Stimulated activated CD4-positive, alpha-beta T cell treated with anti-CD3 and anti-CD28 coated beads, Interleukin-2, amount 100 ng/mL, for 24 hours (primary cell): ENCODE data around the gene HINFP.
"Not testable (repeated sequence)": the region's sequence is repeated elsewhere in the genome, so short reads cannot be mapped to it uniquely, and the experiment has no call there.

Experiments
- DNase-seq, 2 donors: peaks; one replicate each; pipeline ENCODE4 v3.0.0-alpha.2; 2020

HINFP gene

DNA sequence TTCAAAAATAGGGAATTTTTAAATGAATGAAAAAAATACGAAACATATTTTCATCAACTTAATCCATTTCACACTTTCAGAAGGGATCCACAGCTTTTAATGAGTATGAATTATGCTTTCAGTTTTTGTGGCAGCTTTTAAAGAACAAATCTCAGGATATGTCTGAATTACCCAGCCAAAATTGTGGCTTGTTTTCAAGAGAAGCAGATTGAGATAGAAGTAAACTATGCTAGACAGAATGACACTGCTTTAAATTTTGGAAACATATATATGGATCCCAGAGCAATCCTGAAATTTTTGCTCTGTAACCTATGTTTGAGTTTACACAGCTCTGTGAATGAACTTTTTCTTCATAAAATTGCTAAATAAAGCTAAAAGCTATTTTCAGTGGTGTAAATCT lies 2.4 kb upstream of the HINFP start:
- no peak for DNase-seq

DNA sequence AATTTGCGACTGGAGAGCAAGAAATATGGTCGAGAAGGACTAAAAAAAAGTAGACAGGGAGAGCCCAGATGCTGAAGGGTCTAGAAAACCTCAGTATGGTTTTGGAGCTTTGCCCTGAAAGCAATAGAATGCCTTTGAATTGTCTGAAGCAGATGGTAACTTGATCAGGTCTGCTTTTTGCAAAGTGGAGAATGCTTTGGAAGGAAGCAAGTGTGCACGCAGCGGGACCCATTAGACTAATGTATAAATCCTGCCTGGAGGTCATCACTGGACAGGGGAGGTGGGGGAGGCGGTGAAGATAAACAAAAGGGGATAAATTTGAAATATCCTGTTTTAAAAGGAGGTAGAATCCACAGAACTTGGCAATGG lies 757 bp upstream of the HINFP start:
- DNase-seq, result no peak

DNA sequence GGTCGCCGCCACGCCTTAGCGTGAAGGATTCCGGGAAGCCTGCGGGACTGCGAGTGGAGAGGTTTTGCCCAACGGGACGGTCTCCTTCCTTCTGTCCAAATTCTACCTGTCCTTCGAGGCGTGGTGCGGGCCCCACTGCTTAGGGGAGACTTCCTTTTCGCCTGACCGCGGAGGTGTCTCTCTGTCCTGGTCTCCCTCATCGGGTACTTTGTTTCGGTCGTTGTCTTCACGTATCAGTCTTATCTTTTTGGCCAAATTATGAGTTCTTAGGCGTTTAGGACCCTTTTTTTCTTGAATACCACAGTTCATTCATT lies 388 bp downstream of the HINFP start:
- no peak for DNase-seq

DNA sequence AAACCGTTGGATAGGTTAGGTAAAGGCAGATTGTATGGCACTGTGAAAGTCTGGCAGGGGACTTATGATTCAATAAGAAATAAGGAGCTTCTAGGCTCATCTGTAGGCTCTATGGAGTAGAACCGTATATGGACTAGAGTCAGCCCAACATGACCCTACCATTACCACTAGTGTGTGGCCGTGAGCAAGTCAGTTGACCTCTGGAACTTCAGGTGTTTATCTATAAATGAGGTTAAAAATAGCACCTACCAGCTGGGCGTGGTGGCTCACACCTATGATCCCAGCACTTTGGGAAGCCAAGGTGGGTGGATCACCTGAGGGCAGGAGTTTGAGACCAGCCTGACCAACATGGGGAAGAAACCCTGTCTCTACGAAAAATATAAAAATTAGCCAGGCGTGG lies 4.4 kb downstream of the HINFP start:
- DNase-seq, result no peak

- no peak for DNase-seq
These were observed 5.4 kb downstream of the HINFP start for GRCh38 chr11:119126675-119127268.

DNA sequence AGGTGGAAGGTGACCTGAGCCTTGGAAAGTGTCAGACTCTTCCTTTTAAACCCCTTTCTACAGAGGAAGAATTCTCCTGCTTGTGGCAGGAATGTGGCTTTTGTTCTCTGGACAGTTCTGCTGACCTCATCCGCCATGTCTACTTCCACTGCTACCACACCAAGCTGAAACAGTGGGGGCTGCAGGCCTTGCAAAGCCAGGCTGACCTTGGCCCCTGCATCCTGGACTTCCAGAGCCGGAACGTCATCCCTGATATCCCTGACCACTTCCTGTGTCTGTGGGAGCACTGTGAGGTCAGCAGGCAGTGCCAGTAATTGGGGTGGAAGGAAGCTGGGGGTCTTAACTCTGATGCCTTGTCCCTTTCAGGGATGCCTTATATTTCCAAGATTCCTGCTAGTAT lies 9.3 kb downstream of the HINFP start:
- no peak for DNase-seq

DNA sequence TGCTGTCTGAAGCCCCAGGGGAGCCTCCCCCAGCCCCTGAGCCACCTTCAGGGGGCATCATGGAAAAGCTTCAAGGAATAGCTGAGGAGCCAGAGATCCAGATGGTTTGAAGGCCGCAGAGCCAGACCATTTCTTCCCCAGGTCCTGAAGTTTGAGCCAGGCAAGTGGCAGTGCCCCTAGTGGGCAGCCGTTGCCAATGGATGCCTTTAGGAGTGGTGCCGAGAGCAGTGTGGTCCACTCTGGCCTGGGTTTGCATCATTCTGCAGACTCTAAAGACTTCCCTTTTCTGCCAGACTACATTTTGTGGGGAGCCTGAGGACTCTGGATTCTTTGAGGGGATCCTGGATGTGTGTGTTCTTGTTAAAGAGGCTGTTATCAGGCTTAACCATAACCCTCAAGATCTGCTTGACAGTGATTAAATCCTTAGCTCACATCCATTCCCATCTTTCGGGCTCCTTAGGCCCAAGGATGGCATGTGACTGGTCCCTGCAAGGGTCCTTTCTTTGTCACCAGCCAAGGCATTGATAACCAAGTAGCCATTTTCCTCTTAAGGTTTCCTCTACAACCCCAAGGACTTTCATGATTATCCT lies 13.1 kb downstream of the HINFP start:
- DNase-seq, result no peak

DNA sequence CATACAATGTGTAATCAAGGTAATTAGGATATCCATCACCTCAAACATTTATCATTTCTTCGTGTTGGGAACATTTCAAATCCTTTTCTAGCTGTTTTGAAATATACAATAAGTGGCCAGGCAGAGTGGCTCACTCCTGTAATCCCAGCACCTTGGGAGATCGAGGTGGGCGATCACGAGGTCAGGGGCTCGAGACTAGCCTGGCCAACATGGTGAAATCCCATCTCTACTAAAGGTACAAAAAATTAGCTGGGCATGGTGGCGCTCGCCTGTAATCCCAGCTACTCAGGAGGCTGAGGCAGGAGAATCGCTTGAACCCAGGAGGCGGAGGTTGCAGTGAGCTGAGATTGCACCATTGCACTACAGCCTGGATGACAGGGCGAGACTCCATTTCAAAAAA lies 17.9 kb downstream of the HINFP start:
- not testable (repeated sequence) for DNase-seq

DNA sequence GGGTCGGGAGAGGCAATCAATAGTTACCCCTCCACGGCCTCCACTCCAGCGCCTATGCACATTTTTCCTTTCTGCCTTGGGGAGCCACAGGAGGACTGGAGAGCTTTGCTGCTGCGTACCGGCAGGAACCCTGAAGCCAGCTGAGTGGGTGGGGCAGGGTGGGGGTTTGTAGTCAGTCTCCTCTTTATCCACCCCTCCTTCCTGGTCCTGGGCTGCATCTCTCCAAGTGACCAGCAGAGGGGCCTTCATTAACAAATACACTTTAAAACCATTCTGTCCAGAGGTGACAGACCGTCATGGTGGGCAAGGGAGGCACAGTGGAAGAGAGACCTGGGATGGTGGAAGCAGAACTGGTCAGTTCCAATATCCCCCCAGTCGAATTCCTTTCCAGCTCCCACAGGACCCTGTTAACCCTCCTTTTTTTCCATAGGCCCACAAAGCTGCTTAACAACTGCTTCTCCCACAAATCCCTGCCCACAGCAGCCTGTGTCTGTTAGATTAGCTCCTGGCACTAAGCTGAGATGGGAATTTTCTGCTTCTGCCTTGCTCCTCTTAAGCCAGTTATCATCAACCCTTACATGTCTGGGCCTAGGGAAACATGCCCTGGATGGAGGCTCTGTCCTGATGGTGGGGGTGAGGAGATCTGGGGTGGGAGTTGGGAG lies 23.6 kb downstream of the HINFP start:
- peak in 1 of 2 donors; percentile 28 for DNase-seq

- no peak for DNase-seq
These were observed 24.2 kb downstream of the HINFP start for GRCh38 chr11:119145551-119145950.

- no peak for DNase-seq
These were observed 26.4 kb downstream of the HINFP start for GRCh38 chr11:119147604-119148333.

GRCh38 chr11:119148720-119149017 lies 27.3 kb downstream of the HINFP start:
- no peak for DNase-seq

DNA sequence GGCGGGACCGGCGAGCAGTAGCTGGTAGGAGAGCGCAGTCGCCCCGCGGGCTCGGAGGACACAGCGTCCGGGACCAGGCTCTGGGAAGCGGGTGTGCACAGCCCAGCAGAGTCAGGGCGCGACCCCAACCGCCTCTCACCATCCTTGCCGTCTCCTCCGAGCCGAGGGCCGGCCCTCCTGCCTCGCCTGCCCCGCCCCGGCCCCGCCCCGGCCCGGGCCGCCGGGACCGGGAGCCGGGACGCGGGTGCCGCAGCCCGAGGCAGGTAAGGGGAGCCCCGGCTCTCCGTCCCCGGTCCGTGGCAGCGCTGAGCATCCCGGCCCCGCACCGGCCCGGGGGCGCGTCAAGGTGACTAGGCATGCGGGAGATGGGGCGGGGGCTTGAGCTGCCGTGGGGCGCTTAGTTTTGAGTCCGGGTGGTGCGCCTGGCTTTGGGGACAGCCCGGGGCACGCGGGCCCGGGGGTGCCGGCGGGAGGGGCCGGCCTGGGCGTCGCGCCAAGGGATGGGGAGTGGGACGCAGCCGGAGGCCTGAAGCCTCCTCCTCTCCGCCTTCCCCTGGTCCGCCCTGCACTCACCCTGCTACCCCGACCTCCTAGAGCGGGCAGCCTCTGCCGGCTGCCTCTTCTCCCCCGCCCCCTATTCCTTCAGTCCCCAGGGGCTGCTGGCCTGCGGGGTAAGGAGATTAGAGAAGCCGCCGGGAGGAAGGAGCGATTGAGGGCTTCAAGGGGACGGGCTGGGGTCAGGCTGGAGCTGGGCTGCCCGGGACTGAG lies 27.8 kb downstream of the HINFP start, which contains the start of gene ABCG4:
Gene ABCG4 (plus strand): TSS at position 35 of the 768 bp plus-strand sequence. CDS start 914 bp downstream, outside the sequence.
- DNase-seq, result peak; percentile 28 to 45

- DNase-seq, result no peak
These were observed 28.5 kb downstream of the HINFP start for GRCh38 chr11:119149786-119150275.

DNA sequence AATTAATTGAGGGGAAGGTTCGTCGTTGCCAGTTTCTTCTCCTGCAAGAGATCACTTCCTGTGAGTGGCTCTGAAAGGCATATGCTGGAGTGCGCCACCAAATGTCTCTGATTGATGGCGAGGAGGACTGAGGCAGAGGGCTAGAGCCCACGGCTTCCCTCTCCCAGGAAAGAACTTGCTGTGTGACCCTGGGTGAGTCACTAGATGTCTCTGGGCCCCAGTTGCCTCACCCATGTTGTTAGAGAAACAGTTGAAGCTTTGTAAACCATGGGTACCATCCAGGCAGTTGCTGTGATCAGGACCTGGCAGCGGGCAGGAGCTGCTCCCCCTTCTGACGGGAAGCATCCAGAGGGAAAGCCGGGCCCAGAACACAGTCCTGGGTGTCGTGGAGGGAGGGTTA lies 30.7 kb downstream of the HINFP start:
- DNase-seq, result no peak

- DNase-seq, result no peak
These were observed 31.2 kb downstream of the HINFP start for GRCh38 chr11:119152604-119153003.

DNA sequence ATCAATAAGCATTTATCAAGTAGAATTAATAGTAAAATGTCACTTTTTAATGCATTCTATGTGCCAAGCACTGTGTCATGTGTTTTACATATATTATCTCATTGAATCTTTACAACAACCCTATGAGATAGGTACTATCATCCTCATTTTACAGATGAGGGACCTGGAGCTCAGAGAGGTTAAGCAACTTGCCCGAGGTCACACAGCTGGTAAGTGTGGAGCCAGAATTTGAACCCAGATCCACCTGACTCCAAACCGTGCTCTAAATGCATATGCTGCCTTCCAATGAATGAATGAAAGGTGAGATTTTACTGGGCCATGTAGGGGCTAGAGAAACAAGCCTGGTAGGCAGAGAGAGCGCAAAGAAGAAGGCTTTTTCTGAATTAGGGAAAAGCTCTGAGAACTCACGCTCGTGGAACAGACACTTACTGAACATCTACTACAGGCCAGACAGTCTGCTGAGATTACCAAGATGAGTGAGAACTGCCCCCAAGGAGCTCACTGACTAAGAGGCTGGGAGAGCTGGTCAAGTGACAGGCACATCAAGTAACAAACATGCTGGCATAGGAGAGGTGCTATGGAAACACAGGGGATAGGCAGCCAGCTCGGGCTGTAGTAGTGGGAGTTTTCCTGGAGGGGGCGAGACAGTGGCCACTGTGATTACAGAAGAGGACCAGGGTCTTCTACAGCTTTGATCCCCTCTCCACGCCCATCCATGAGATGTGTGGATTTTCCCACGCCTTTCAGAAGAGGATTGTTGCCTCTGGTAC lies 31.9 kb downstream of the HINFP start:
- DNase-seq, result no peak

GRCh38 chr11:119154178-119154577 lies 32.8 kb downstream of the HINFP start:
- no peak for DNase-seq

GRCh38 chr11:119155733-119156492 lies 34.5 kb downstream of the HINFP start:
- DNase-seq, result no peak

- DNase-seq, result no peak
These were observed 35.1 kb downstream of the HINFP start for GRCh38 chr11:119156496-119156895.

DNA sequence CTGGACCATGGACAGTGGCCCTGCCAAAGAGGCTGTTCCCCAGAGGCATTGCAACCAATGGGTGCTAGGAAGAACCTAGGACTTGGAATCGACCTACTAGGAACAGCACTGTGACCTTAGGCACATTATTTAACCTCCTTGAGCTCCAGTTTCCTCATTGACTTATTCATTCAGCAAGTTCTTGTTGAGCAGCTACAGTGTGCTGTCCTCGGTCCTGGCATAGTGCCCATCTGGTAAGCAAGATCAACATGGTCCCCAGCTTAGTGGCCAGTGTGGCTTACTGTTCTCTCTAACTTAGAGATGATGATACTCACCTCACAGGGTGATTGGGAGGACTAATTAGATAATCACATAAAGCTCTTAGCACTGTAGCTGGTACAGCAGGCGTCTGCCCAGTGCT lies 35.7 kb downstream of the HINFP start:
- no peak for DNase-seq

DNA sequence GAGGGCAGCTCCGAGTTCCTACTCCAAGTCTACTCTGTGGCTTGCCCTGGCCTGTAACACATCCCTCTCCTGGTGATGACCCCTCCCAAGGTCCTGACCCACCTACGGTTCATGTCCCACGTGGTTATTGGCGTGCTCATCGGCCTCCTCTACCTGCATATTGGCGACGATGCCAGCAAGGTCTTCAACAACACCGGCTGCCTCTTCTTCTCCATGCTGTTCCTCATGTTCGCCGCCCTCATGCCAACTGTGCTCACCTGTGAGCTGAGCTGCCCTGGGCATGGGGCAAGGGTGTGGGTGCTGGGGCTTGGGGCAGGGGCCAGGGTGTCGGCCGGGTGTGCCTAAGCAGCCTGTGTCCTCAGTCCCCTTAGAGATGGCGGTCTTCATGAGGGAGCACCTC lies 37.1 kb downstream of the HINFP start:
- DNase-seq, result no peak
